BJ (cell line): ENCODE measurements around the gene CASK. TPM values are rescaled to one million over a fixed set of nuclear protein-coding genes. Genes with fewer than 3 reads are reported as not detected.
"Not testable (repeated sequence)": the region's sequence is repeated elsewhere in the genome, so short reads cannot be mapped to it uniquely, and the experiment has no call there.

Experiments used
- CTCF ChIA-PET: fragments of 350-600 bp; formaldehyde crosslinking; extraction: SDS; loops from one replicate; lab custom pipeline; 2021; ENCODE audit warnings: antibody characterized with exemption, inconsistent platforms; lab: Yijun Ruan, JAX
- POLR2A ChIA-PET: fragments of 300-600 bp; sonication (Branson Sonifier 250); formaldehyde crosslinking; extraction: SDS; loops from one replicate; lab custom pipeline; 2021; ENCODE audit warnings: antibody characterized with exemption; lab: Charles Lee
- DNase-seq: peaks from one replicate; pipeline ENCODE4 v3.0.0-alpha.2; 2011; ENCODE audit warnings: low read depth
- H3K27me3 ChIP-seq: 2 replicates; pipeline ENCODE4 v1.6.0; 2011; ENCODE audit warnings: low read length; ENCODE audit not compliant: control insufficient read depth, insufficient read depth
- H3K36me3 ChIP-seq: 2 replicates; pipeline ENCODE4 v1.5.1; 2011; ENCODE audit warnings: low read length; ENCODE audit not compliant: control insufficient read depth, insufficient read depth
- H3K4me3 ChIP-seq: 2 replicates; pipeline ENCODE4 v1.5.1; 2011; ENCODE audit warnings: low read depth, mild to moderate bottlenecking, control low read depth, low read length
- polyA plus RNA-seq: library from polyadenylated mRNA; depleted of rRNA; stranded (reverse); fragments of >200 nt; gene quantifications from 2 replicates; pipeline ENCODE4 v1.2.3, GENCODE V29; 2011
- TF ChIP-seq, protein P1 (sequence below): IDR thresholded peaks from 2 replicates; pipeline ENCODE4 v1.5.1; 2011; ENCODE audit warnings: low read depth, mild to moderate bottlenecking, control low read depth, inconsistent platforms, low read length, moderate library complexity; ENCODE audit not compliant: insufficient read depth

CASK gene
- polyA plus RNA-seq, 1 experiment: 12.3 TPM

DNA sequence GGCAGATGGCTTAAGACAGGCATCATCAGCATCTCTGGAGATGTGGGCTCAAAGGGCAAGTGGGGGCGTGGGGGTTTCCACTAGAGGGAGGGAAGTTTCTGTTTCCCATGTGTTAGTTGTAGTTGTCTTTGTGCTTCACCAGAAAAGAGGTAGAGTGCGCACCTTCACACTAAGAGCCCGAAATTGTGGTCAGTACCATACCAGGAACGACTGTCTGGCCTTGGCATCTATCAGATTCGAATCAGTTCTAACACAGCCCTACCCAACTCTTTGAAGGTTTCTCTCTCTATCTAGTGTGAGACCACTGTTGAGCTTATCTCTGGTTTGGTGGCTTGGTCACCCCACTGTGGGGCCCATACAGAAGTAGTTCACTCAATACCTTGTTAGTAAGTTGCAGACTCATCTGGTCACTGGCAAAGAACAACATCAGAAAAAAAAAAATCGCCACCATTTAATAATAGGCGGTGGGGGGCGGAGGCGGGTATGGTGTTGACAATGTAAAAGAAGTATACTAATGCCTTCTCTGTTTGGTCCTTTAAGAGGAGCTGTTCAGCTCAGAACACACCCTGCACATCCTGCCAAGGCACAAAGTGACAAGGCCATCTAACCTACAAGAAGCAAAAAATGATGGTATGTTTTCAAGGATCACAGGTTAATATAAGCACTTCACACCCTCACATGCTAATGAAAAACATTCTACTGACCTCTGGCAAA, 405.1 kb downstream of the CASK start:
- TF ChIP-seq, protein P1, sequence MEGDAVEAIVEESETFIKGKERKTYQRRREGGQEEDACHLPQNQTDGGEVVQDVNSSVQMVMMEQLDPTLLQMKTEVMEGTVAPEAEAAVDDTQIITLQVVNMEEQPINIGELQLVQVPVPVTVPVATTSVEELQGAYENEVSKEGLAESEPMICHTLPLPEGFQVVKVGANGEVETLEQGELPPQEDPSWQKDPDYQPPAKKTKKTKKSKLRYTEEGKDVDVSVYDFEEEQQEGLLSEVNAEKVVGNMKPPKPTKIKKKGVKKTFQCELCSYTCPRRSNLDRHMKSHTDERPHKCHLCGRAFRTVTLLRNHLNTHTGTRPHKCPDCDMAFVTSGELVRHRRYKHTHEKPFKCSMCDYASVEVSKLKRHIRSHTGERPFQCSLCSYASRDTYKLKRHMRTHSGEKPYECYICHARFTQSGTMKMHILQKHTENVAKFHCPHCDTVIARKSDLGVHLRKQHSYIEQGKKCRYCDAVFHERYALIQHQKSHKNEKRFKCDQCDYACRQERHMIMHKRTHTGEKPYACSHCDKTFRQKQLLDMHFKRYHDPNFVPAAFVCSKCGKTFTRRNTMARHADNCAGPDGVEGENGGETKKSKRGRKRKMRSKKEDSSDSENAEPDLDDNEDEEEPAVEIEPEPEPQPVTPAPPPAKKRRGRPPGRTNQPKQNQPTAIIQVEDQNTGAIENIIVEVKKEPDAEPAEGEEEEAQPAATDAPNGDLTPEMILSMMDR: no peak
- CTCF ChIA-PET: no interaction called here
- POLR2A ChIA-PET: no interaction called here
- no peak for DNase-seq
- Histone ChIP-seq H3K4me3 (no peak overlapping the region), H3K36me3 (no peaks in the 10 kb centered on the region), H3K27me3 (no peaks in the 10 kb centered on the region)

DNA sequence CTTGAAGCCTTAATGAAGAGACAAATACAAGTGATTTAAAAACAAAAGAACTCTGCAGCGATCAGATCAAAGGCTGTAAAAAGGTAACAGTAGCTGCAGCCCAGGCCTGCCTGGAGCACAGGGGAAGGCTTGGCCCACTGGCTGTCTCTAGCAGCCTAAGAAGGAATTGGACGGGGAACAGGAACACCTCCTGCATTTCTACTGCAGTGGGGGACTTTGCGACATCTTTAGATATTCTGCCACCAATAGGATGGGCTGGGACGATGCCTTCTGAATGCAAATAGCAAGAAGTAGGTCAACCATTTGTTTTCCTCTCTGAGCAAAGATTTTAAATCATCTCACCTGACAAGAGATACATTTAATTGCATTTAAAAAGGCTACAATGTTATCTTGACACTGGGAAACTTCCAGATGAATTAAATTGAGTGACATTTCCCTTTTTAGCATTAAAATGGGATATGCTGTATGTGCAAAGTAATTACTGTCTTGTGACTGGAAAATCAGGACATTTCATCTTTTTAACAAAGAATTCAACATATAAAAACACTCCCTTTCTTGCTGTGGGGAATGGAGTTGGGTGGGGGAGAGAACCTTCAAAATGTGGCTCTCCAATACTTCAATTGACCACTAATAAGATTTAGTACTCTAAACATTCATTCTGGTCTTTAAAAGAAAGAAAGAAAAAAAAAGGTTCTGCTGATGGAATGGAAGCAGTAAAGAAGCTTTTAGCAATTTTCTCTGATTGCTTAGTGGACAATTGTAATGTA, 406.2 kb downstream of the CASK start:
- TF ChIP-seq, protein P1: no peak
- H3K36me3 ChIP-seq: no peaks in the 10 kb centered on the region
- no peak for DNase-seq
- ChIA-PET CTCF (interaction anchor here (0.7 kb wide), 1 partner anchor 727 kb away, joined by 3 read pairs; no protein-coding TSS in a partner anchor), POLR2A (no interaction called here)
- H3K27me3 ChIP-seq: no peaks in the 10 kb centered on the region
- H3K4me3 ChIP-seq: no peak overlapping the region

DNA sequence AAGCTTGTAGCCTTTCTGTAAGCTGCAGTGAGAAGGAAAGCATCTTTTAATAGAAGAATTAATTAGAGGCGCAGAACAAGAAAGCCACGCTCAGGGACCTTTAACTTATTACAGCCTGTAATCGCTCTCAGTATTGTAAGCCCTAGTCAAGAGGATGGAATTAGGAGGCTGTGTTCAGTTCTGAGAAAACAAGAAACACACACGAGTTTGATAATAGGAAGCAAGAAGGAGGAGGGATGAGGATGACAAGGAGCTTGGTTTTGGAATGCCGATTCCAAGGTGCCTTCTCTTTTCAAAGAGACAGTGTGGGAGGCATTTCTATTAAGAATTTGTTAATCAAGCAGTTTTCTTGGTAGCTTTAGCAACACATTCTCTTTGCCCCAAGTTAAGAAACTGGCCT, 406.9 kb downstream of the CASK start:
- H3K4me3 ChIP-seq: no peak overlapping the region
- TF ChIP-seq, protein P1: no peak
- no peak for DNase-seq
- ChIA-PET POLR2A (no interaction called here), CTCF (no interaction called here)
- H3K36me3 ChIP-seq: no peaks in the 10 kb centered on the region
- no peaks in the 10 kb centered on the region for H3K27me3 ChIP-seq

- TF ChIP-seq, protein P1: no peak
- H3K36me3 ChIP-seq: no peaks in the 10 kb centered on the region
- ChIA-PET POLR2A (no interaction called here), CTCF (no interaction called here)
- DNase-seq: no peak
- H3K4me3 ChIP-seq: no peak overlapping the region
- H3K27me3 ChIP-seq: no peaks in the 10 kb centered on the region
Observed at GRCh38 chrX:41515376-41515775, 408.0 kb downstream of the CASK start.

DNA sequence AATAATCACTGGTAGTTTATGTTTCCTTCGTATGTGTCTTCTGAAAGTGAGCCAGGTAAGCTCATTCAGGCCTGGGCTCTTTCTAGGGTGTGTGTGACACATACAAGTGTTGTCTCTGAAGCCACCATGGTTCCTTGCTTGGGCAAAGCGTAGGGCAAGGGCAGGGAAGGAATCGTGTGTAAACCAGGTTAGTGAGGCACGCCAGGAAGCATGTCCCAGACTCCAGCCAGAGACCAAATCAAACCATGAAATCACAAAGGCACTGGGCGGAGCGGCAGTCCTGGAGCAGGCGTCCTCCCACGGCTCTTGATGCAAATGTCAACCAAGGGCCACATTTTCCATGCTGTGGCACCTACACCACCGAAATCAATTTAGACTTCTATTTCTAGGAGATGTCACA, 409.2 kb downstream of the CASK start:
- CTCF ChIA-PET: no interaction called here

GRCh38 chrX:41512853-41513252, 410.5 kb downstream of the CASK start:
- H3K27me3 ChIP-seq, CTCF ChIA-PET, DNase-seq, H3K4me3 ChIP-seq, H3K36me3 ChIP-seq, POLR2A ChIA-PET: not testable (repeated sequence)

More for the DNA sequence above, 409.2 kb downstream of the CASK start:
- Histone ChIP-seq H3K27me3 (no peaks in the 10 kb centered on the region), H3K4me3 (no peak overlapping the region), H3K36me3 (no peaks in the 10 kb centered on the region)
- TF ChIP-seq, protein P1: no peak
- POLR2A ChIA-PET: no interaction called here
- no peak for DNase-seq
